Measurements from ENCODE around the gene KLHL26. TPM values are rescaled to one million over a fixed set of nuclear protein-coding genes. Genes with fewer than 3 reads are reported as not detected.

KLHL26 gene
- total RNA-seq, 1 donor from 2014 or later: 12.0 TPM

DNA sequence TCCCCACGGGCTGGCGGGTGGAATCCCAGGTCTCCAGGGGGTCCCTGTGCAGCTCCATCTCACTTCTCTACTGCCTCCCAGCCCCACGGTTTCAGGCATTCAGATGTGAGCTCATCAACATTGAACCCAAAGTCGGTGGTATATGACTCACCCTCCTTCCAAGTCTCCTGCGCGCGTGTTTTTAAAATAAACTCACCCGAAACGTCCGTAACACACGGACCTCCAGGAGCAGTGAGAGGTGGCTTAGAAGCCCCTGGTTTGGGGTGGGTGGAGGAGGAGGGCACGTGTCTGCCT lies 32.6 kb downstream of the KLHL26 start:
- Mint-ChIP-seq H3K36me3 (ENCODE audit: unreplicated experiment) (no peaks in the 10 kb centered on the region), H3K27ac (ENCODE audit: unreplicated experiment) (no peak overlapping the region), H3K9me3 (ENCODE audit: unreplicated experiment) (peaks cover 2% of the 10 kb centered on the region), H3K4me1 (ENCODE audit: low read depth, unreplicated experiment) (peaks cover 8% of the 10 kb centered on the region), H3K4me3 (ENCODE audit: unreplicated experiment) (no peak overlapping the region), H3K27me3 (ENCODE audit: unreplicated experiment) (peaks cover 3% of the 10 kb centered on the region)
- DNase-seq: no peak
- no peak for TF ChIP-seq CTCF (IDR thresholded peaks at IDR 0.05; ENCODE audit: partially characterized antibody, unreplicated experiment)

DNA sequence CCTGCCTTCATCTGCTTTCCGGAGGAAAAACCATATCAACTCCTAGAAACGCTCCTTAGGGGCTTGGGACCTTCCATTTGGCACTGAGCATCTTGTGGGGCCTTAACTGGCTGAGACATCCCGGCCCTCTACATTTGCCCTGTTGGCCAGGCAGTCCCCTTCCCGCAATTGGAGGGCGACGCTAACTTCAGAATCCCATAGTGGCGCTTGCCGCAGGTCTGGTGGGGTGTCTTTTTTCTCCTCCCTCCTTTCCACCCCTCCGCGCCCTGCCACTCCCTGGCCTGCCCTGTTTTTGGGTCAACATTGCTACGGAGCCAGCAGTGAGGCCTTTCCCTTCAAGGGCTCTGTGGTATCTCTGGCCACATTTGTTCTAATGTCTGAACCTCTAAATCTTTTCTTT lies 33.1 kb downstream of the KLHL26 start:
- peaks cover 8% of the 10 kb centered on the region for H3K4me1 Mint-ChIP-seq (ENCODE audit: low read depth, unreplicated experiment)
- H3K27me3 Mint-ChIP-seq (ENCODE audit: unreplicated experiment): peaks cover 3% of the 10 kb centered on the region
- H3K36me3 Mint-ChIP-seq (ENCODE audit: unreplicated experiment): no peaks in the 10 kb centered on the region
- H3K9me3 Mint-ChIP-seq (ENCODE audit: unreplicated experiment): peaks cover 2% of the 10 kb centered on the region
- H3K27ac Mint-ChIP-seq (ENCODE audit: unreplicated experiment): no peak overlapping the region
- no peak for TF ChIP-seq CTCF (IDR thresholded peaks at IDR 0.05; ENCODE audit: partially characterized antibody, unreplicated experiment)
- peak overlapping the region; percentile 2 for H3K4me3 Mint-ChIP-seq (ENCODE audit: unreplicated experiment)
- no peak for DNase-seq

DNA sequence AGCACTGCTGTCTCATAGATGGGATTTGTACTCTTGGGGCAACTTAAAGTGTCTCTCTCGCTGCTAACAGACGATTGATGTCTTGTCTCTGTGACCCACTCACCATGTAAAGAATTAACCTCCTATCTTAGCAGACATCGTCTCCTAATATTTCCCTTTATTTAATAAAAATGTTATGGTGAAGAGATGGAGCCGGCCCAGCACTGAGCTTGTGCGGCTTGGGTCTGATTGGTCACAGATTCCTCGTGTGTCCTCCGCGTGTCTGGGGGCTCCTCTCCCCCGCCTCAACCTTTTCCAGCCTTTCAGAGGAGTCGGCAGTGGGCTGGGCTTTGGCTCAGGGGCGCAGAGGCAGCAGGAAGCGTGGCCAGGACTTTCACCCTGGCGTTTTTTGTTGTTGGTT lies 33.5 kb downstream of the KLHL26 start:
- H3K9me3 Mint-ChIP-seq (ENCODE audit: unreplicated experiment): peaks cover 2% of the 10 kb centered on the region
- H3K36me3 Mint-ChIP-seq (ENCODE audit: unreplicated experiment): no peaks in the 10 kb centered on the region
- peaks cover 8% of the 10 kb centered on the region for H3K4me1 Mint-ChIP-seq (ENCODE audit: low read depth, unreplicated experiment)
- no peak for TF ChIP-seq CTCF (IDR thresholded peaks at IDR 0.05; ENCODE audit: partially characterized antibody, unreplicated experiment)
- no peak for DNase-seq
- no peak overlapping the region for H3K27ac Mint-ChIP-seq (ENCODE audit: unreplicated experiment)
- peak overlapping the region; percentile 2 for H3K4me3 Mint-ChIP-seq (ENCODE audit: unreplicated experiment)
- H3K27me3 Mint-ChIP-seq (ENCODE audit: unreplicated experiment): peaks cover 3% of the 10 kb centered on the region

GRCh38 chr19:18671303-18672043 lies 34.6 kb downstream of the KLHL26 start:
- no peak for TF ChIP-seq CTCF (IDR thresholded peaks at IDR 0.05; ENCODE audit: partially characterized antibody, unreplicated experiment)
- H3K27me3 Mint-ChIP-seq (ENCODE audit: unreplicated experiment): peaks cover 4% of the 10 kb centered on the region
- no peak overlapping the region for H3K27ac Mint-ChIP-seq (ENCODE audit: unreplicated experiment)
- no peaks in the 10 kb centered on the region for H3K36me3 Mint-ChIP-seq (ENCODE audit: unreplicated experiment)
- H3K4me3 Mint-ChIP-seq (ENCODE audit: unreplicated experiment): no peak overlapping the region
- DNase-seq: no peak
- H3K9me3 Mint-ChIP-seq (ENCODE audit: unreplicated experiment): peaks cover 2% of the 10 kb centered on the region
- H3K4me1 Mint-ChIP-seq (ENCODE audit: low read depth, unreplicated experiment): peaks cover 8% of the 10 kb centered on the region

DNA sequence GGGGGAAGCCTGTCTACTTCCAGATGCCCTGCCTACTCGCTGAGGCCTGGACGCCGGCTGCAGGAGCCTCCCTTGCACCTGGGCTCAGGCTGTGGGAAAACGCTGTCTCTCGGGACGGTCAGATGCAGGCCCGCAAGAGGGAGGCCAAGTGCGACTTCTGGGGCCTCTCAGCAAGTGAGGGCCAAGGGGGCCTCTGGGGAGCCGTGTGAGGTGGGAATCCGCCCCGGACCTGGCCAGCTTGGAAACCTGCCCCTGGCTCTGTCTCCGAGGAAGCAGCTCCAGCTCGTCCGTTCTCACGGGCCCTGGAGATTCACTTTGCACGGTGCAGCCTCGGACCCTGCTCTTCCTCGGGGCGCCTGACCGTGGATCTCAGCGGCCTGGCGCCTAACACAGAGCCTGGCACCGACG lies 35.2 kb downstream of the KLHL26 start:
- peaks cover 2% of the 10 kb centered on the region for H3K9me3 Mint-ChIP-seq (ENCODE audit: unreplicated experiment)
- H3K36me3 Mint-ChIP-seq (ENCODE audit: unreplicated experiment): no peaks in the 10 kb centered on the region
- peaks cover 8% of the 10 kb centered on the region for H3K4me1 Mint-ChIP-seq (ENCODE audit: low read depth, unreplicated experiment)
- H3K27me3 Mint-ChIP-seq (ENCODE audit: unreplicated experiment): peaks cover 4% of the 10 kb centered on the region
- no peak for DNase-seq
- TF ChIP-seq CTCF (IDR thresholded peaks at IDR 0.05; ENCODE audit: partially characterized antibody, unreplicated experiment): no peak
- H3K4me3 Mint-ChIP-seq (ENCODE audit: unreplicated experiment): no peak overlapping the region
- no peak overlapping the region for H3K27ac Mint-ChIP-seq (ENCODE audit: unreplicated experiment)
